ENCODE measurements around the gene DLG2.

DLG2 gene

DNA sequence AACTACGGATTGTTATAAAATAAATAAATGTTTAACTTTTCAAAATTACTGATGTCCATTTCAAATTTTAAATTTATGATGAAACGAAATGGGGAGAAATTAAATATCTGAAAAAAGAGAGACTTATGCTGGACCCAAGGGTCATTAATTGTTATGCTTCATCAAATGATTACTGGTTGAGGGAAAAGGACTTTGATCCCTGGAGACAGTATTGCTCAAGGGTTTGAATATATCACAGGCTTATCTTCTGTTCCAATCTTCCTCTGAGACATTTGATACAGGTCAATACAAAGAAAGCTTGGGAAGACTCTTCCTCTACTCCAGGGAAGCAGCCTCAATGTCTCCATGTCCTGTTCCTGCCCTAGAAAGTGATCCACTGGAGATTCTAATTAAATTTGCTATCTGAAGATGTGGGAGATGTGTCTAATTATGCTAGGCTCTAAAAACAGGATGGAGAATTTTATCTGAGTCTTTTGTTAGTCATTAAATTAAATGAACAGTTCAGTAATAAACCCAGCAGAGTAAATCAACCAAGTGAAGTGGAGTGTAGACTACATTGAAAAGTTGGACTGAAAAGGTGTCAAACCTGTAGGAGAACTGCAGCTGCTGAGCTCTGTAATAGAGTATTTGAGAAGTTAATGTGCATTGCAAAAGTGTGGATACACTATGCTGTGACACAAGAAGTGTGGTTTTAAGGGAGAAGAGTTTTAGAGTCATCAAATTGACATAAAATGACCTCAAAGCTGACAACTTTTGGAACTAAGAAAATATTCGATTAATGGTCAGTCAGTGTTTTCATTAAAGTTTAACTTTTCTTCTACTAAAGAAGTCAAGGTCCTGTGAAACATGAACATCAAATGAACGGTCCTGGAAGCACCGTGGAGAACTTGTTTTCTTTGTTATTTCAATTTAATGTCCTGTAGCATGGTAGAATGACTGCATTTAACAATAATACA is 1717.3 kb downstream of the DLG2 start:
- TF ChIP-seq, protein P1, sequence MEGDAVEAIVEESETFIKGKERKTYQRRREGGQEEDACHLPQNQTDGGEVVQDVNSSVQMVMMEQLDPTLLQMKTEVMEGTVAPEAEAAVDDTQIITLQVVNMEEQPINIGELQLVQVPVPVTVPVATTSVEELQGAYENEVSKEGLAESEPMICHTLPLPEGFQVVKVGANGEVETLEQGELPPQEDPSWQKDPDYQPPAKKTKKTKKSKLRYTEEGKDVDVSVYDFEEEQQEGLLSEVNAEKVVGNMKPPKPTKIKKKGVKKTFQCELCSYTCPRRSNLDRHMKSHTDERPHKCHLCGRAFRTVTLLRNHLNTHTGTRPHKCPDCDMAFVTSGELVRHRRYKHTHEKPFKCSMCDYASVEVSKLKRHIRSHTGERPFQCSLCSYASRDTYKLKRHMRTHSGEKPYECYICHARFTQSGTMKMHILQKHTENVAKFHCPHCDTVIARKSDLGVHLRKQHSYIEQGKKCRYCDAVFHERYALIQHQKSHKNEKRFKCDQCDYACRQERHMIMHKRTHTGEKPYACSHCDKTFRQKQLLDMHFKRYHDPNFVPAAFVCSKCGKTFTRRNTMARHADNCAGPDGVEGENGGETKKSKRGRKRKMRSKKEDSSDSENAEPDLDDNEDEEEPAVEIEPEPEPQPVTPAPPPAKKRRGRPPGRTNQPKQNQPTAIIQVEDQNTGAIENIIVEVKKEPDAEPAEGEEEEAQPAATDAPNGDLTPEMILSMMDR (IDR thresholded peaks at IDR 0.05; ENCODE audit: unreplicated experiment in 3 of 3) = no peak
- H3K27me3 Mint-ChIP-seq (ENCODE audit: low read depth) = no peaks in the 10 kb centered on the region
- H3K36me3 Mint-ChIP-seq (ENCODE audit: low read depth) = no peaks in the 10 kb centered on the region
- H3K4me3 Mint-ChIP-seq = no peak overlapping the region
- peak overlapping the region; percentile 29 to 85 (median 59) for H3K27ac Mint-ChIP-seq
- H3K4me1 Mint-ChIP-seq = no peaks in the 10 kb centered on the region
- no peaks in the 10 kb centered on the region for H3K9me3 Mint-ChIP-seq

DNA sequence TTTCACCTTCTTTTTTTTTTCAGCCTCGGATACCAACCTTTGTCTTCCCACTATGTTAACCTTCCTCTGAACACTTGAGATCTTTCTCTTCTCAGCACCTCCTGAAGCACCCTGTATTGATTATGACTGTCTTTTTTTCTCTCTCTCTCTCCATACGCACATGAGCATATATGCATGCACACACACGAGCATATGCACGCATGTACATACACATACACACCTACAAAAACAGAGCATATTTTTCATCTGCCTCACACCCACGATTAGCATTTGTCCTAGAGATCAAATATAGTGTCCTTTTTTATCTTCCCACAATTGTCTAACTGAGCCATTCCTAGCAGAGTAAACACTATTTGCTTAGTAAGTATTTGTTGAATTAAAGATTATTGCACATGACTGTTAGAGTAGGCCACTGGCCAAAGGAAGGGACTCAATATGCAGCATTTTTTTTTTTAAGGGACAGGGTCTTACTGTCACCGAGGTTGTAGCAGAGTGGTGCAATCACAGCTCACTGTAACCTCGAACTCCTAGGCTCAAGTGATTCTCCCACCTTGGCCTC is 1718.8 kb downstream of the DLG2 start:
- Mint-ChIP-seq H3K4me1 (no peaks in the 10 kb centered on the region), H3K27me3 (ENCODE audit: low read depth) (no peaks in the 10 kb centered on the region), H3K27ac (peak overlapping the region in 1 of 3 experiments; percentile 3), H3K36me3 (ENCODE audit: low read depth) (no peaks in the 10 kb centered on the region), H3K4me3 (no peak overlapping the region), H3K9me3 (no peaks in the 10 kb centered on the region)
- TF ChIP-seq, protein P1 (IDR thresholded peaks at IDR 0.05; ENCODE audit: unreplicated experiment in 3 of 3) = no peak

DNA sequence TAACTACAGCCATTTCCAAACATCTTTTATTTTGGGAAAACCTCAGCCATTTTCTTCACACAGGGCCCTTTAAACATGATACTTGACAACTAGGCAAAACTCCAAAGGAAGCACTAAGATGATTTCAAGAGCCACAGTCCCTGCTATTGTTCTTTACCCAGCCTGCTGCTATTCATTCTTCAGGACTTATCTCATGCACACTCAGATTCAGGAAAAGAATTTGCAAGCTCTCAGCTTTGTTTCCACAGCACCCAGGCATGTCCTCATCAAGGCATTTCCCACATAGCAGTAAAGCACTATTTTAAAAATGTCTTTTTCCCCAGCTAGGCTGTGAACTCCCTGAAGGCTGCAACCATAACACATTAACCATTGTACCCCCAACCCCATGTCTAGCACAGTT is 1731.6 kb downstream of the DLG2 start:
- H3K27me3 Mint-ChIP-seq (ENCODE audit: low read depth) = no peaks in the 10 kb centered on the region
- TF ChIP-seq, protein P1 (IDR thresholded peaks at IDR 0.05; ENCODE audit: unreplicated experiment in 3 of 3) = no peak
- peak overlapping the region in 2 of 3 experiments; percentile 21 to 48 for H3K27ac Mint-ChIP-seq
- peaks cover 5% of the 10 kb centered on the region for H3K36me3 Mint-ChIP-seq (ENCODE audit: low read depth)
- no peaks in the 10 kb centered on the region for H3K4me1 Mint-ChIP-seq
- peaks cover 4% of the 10 kb centered on the region for H3K9me3 Mint-ChIP-seq
- H3K4me3 Mint-ChIP-seq = no peak overlapping the region

DNA sequence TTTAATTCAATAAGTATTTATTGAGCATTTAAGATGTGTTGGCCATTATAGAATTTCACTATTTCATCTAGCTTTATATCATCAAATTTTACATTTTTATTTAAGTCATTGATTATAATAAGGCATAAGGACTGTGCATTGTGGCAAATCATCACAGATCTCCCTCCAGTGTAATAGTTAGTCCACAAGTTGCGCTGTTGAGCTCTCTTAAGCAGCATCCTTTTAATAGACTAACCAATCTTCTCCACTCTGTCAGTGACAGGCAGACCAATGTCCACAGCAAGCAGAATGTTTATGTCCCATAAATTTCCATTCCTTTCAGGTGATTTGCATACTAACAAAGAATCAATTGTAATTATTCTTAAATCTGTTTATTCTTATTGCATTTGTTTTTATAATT is 1745.7 kb downstream of the DLG2 start:
- H3K4me3 Mint-ChIP-seq = no peak overlapping the region
- H3K27me3 Mint-ChIP-seq (ENCODE audit: low read depth) = no peaks in the 10 kb centered on the region
- H3K9me3 Mint-ChIP-seq = peaks cover 10% of the 10 kb centered on the region
- no peak overlapping the region for H3K27ac Mint-ChIP-seq
- TF ChIP-seq, protein P1 (IDR thresholded peaks at IDR 0.05; ENCODE audit: unreplicated experiment in 3 of 3) = no peak
- no peaks in the 10 kb centered on the region for H3K36me3 Mint-ChIP-seq (ENCODE audit: low read depth)
- no peaks in the 10 kb centered on the region for H3K4me1 Mint-ChIP-seq

DNA sequence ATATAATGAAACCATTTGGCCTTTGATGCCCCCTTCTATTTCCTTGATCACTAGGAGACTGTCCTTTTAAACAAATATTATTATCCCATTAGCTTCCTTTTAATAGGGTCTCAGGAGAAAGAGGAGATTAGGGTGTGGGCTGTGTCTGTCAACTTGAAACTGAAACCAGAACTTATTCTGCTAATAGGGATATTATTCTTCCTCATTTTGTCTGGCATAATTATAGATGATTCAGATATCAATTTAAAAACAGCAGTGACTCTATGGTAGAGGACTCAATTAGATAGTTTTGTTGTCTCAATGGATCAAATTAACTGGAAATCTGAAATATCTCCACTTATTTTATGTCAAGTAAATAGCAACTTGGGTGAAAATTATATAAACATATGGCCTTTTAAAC is 1756.1 kb downstream of the DLG2 start:
- TF ChIP-seq, protein P1 (IDR thresholded peaks at IDR 0.05; ENCODE audit: unreplicated experiment in 3 of 3) = no peak
- no peaks in the 10 kb centered on the region for H3K36me3 Mint-ChIP-seq (ENCODE audit: low read depth)
- H3K4me1 Mint-ChIP-seq = no peaks in the 10 kb centered on the region
- H3K4me3 Mint-ChIP-seq = no peak overlapping the region
- no peak overlapping the region for H3K27ac Mint-ChIP-seq
- H3K9me3 Mint-ChIP-seq = no peaks in the 10 kb centered on the region
- H3K27me3 Mint-ChIP-seq (ENCODE audit: low read depth) = no peaks in the 10 kb centered on the region

All from nephron (organoid).